Colon (tissue), 2 donors: Measurements from ENCODE around the gene CAPZA1.

Source experiments
- FAIRE-seq: peaks from 2 replicates; lab custom pipeline; 2012; peaks lifted over from hg19 to GRCh38; lab: Jason Lieb, UNC
- donor health status: control.
- donor health status: control.

The CAPZA1 gene

GRCh38 chr1:112701227-112702066, 81.8 kb downstream of the CAPZA1 start:
- FAIRE-seq: no peak

DNA sequence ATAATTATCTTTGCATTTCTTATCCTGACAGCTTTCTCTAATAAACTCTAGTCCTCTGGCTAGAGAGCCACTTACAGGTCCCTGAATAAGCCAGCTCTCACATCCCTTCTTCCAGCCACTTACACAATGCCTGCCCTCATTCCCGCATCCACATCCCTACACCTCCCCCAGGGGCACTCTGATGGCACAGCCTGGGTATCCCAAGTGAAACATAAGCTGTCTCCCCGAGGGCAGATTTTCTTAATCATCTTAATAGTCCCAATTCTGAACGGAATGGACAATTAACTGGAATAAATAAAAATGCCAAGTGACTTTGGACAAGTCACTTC, 82.4 kb downstream of the CAPZA1 start:
- FAIRE-seq: no peak

GRCh38 chr1:112702420-112703261, 83.0 kb downstream of the CAPZA1 start:
- FAIRE-seq: no peak

DNA sequence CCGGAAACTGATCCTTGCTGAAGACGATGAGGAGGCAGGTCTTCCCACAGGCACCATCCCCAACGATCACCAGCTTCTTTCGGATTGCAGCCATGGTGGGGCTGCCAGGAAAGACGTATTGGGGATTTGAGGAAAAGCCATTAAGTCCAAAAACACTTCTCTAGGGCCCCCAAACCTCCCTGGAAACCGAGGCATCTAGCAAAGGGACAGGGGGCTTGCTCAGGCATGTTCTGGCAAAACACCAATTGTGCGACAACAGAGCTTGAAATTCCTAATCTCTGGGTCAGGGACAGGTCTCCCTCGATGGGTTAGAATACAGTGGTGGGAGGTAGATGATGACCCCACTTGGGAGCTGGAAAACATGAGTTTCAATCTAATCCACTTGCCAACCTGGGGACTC, 84.1 kb downstream of the CAPZA1 start:
- no peak for FAIRE-seq

DNA sequence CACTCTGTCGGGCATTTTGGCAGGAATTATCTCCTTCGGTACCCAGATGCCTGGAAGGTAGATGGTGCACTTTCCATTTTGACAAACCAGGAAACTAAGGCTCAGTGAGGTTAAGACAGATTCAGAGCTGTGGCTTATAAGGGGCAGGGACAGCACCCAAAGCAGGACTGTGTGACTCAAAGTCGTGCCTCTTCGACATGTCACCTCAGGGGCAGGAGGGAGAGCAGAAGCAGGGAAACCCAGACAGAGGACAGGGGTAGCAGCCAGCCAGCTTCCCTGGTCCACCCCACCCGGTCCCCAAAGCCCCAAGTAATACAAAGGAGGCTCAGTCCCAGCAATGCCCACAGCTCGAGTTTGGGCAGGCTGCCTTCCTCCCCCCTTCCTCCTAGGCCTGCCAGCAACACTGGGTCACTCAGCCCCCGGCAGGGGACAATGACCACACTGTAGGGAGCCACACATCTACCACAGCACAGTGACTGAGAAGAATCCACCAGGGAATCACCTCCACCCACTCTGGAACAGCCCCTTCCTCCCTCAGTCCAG, 84.8 kb downstream of the CAPZA1 start:
- no peak for FAIRE-seq

GRCh38 chr1:112704934-112705627, 85.4 kb downstream of the CAPZA1 start:
- no peak for FAIRE-seq

DNA sequence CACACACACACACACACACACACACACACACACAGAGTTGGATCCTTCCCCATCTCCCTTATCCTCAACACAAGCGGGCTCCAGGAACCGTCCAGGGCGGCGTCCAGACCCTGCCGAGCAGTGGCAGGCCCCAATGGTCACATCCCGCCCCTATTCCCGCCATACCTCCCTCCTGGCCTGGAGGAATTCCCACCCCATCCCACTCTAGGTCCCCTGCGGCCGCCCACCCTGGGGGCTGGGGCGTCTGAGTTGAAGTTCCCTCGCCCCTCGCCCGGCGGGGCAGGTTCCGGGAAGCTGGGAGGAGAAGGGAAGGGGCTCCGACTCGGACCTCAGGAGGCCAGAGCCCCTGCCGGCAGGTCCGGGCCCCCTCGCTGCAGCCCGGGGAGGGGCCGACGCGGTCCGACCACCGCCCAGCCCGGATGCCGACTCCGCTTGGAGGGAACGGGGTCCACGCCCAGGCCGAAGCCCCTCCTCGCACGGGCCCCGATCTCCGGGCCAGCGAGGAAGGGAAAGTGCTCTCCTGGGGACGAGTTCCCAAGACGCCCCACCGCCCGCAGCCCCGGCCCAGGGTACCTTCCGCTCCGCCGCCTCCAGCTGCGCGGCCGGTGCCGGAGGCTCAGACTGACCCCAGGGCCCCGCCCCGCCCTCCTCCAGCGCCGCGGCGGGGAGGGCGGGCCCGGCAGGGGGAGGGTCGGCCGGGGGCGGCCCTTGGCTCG, 87.0 kb downstream of the CAPZA1 start, which contains the start of gene RHOC:
TSS of gene RHOC (minus strand) at position 623 of the 716 bp plus-strand sequence. CDS start 3,328 bp downstream, outside the sequence.
- no peak for FAIRE-seq

GRCh38 chr1:112707221-112708001, 87.8 kb downstream of the CAPZA1 start:
- no peak for FAIRE-seq

GRCh38 chr1:112708002-112708448, 88.4 kb downstream of the CAPZA1 start:
- FAIRE-seq: no peak

DNA sequence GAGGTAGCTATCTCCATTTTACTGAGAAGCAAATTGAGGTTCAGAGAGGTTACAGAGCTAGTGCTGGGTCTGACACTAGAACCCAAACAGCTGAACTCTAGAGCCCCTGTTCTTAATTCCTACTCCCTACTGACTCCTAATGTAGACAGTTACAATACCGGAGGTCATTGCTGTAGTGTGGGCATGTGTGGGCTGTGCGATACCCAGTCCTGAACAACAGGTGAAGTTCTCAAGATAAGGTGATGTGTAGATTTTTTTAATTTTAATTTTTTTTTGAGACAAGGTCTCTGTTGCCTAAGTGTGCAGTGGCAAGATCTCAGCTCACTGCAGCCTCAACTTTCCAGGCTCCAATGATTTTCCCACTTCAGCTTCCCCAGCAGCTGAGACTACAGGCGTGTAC, 88.9 kb downstream of the CAPZA1 start:
- FAIRE-seq: no peak

DNA sequence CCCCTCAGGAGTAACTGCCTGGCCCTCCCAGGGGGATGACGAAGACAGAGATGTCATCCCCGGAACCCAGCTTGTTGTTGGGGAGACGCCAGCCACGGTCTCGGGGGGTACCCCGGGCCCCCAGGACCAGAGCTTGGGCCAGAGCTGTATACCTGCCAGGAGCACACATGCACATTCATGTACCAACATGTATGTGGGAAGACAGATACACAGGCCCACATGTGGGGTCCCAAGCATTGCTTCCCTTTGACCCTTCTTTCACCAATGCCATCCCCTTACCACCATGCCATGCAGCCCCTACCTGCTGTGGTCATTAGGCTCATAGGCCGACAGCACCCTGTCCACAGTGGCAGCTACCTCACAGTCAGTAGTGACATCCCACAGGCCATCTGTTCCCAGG, 90.5 kb downstream of the CAPZA1 start:
- FAIRE-seq: no peak

DNA sequence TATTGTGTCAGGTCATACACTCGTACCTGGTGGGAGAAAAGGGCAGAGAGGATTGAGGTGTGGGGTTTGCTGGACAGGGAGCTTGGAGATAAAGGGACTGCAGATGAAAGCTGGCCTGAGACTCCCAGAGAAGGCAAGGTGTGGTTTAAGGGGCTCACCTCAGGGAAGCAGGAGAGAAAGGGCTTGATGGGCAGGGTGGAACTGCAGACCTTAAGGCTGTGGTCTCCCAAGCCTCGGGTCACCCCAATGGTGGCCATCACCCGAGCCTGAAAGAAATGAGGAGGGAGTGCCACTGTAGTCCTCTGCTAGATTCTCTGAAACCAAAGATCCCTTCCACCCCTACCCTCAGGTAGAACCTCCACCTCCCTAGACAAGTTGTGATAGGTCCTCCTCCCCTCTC, 91.0 kb downstream of the CAPZA1 start:
- FAIRE-seq: no peak

DNA sequence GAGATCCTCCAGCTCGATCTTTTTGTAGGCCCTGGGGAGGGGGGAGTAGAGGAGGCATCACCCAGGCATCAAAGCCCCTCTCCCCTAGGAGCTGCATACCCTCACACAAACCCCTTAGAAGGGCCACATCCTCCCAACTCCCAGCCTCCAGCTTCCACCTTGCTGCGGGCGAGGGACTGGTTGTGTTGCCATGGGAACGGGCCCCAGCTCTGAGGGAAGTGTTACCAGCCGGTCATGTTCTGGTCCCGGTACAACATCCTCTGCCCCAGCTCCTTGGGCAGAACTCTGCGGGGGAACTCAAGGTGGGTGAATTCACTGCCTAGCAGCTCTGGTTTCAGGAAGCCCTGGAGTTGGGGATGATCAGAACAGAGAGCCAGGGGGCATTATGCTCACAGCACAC, 91.4 kb downstream of the CAPZA1 start:
- no peak for FAIRE-seq

DNA sequence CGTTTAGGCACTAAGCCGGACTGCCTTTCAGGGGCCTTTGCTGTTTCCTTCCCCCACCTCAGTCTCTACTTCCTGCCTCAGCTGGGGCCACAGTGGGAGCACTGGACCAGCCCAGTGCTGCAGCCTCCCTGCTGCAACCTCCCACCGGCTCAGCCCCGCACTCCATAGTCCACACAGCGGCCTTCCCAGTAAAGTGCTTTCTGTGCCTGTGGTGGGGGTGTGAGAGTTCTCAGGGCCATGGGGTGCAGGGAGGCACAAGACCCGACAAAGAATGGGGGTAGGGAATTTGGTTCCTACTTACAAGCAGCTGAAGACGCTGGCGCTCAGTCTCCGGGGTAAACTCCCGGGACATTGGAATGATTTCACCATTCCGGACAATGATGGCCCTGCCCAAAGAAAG, 92.0 kb downstream of the CAPZA1 start:
- FAIRE-seq: no peak

GRCh38 chr1:112712191-112712590, 92.6 kb downstream of the CAPZA1 start:
- FAIRE-seq: no peak

DNA sequence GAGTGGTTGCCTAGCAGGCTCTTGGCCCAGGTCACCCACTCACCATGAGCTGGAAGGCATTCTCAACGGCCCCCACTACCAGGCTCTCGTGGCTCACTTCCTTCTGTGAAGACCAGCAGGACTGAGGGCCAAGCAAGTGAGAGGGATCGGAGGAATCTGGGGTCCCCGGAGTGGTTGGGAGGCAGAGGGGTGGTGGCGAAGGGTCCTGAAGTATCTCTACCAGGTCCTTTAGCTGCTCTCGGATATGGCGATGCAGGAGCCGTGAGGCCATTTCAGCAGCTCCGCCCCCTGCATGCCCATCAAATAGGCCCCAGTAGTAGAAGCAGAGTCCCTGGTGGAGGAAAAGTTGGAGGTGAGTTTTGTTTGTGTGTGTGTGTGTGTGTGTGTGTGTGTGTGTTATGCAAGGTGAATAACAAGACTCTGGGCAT, 93.1 kb downstream of the CAPZA1 start:
- FAIRE-seq: no peak

- FAIRE-seq: no peak
Measured at GRCh38 chr1:112713466-112714312, 94.1 kb downstream of the CAPZA1 start.

DNA sequence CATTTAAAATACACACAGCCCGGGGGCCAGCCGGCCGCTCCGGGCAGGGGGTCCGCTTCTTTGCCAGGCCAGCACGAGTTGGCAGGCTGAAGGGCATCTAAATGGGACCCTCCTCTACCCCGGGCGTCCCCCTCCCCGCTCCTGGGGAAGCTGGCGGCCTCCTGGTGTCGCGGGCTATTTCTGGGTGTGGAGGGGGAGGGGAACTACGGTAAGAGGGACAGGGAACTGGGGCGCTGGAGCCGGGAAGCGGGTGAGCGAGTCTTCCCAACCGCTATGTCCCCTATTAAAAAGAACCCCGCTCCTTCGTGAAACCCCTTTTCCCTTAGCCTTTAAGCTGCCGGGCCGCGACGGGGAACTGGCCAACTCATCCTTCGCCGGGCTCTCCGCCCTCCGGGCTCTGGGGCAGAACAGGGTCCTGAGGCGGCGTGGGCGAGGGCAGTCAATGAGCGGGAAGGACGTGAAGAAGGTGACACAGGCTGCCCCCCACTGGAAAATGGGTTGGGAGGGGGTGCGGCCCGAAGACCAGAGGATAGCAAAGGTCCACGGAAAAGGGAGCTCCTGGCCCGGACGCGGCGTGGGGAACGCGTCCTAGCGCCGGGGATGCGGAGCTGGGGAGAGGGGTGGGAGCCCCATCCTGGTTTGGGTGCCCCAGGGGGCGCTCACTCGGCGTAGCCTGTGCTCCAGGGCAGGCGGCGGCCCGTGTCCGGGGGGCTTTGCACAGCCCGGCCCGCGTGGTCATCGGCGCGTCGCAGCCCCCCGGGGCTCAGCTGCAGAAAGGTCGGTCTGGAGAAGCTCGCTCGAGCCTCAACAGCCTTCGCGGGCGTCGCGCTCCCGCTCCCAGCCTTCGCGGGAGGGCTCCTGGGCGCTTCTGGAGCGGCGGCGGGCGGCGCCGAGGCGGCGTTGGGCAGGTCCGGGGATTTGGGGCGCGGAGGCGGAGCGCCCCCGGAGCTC, 95.0 kb downstream of the CAPZA1 start:
- no peak for FAIRE-seq
